ENCODE data around the gene ZNF554. TPM values are rescaled to one million over a fixed set of nuclear protein-coding genes. Genes with fewer than 3 reads are reported as not detected.

Gene ZNF554
- total RNA-seq, 1 donor from 2014 or later: 1.1 TPM

GRCh38 chr19:2823646-2824045 lies 4.0 kb downstream of the ZNF554 start:
- intact Hi-C loops (cut with DNase I): no loop called here
- no peak for DNase-seq (ENCODE audit: low spot score in 2 of 2)
- TF ChIP-seq CTCF (IDR thresholded peaks at IDR 0.05): no peak
- Histone ChIP-seq H3K9me3 (no peaks in the 10 kb centered on the region), H3K36me3 (peaks cover 5 to 23% of the 10 kb centered on the region in 2 donors), H3K4me1 (peaks cover 3 to 10% of the 10 kb centered on the region in 2 donors), H3K27ac (no peak overlapping the region), H3K27me3 (no peaks in the 10 kb centered on the region), H3K4me3 (no peak overlapping the region)

- peaks cover 0 to 5% of the 10 kb centered on the region in 2 donors for H3K9me3 ChIP-seq
- H3K4me1 ChIP-seq: peaks cover 3 to 9% of the 10 kb centered on the region in 2 donors
- no peak for TF ChIP-seq CTCF (IDR thresholded peaks at IDR 0.05)
- no peak overlapping the region for H3K4me3 ChIP-seq
- H3K27me3 ChIP-seq: no peaks in the 10 kb centered on the region
- DNase-seq (ENCODE audit: low spot score in 2 of 2): no peak
- H3K36me3 ChIP-seq: peaks cover 5 to 23% of the 10 kb centered on the region in 2 donors
- H3K27ac ChIP-seq: no peak overlapping the region
- intact Hi-C loops (cut with DNase I): no loop called here
Observed at GRCh38 chr19:2824129-2824528, 4.5 kb downstream of the ZNF554 start.

GRCh38 chr19:2827022-2827421 lies 7.4 kb downstream of the ZNF554 start:
- no peaks in the 10 kb centered on the region for H3K4me1 ChIP-seq
- TF ChIP-seq CTCF (IDR thresholded peaks at IDR 0.05): no peak
- H3K27ac ChIP-seq: no peak overlapping the region
- intact Hi-C loops (cut with DNase I): no loop called here
- peaks cover 9 to 42% of the 10 kb centered on the region in 2 donors for H3K36me3 ChIP-seq
- no peak for DNase-seq (ENCODE audit: low spot score in 2 of 2)
- H3K4me3 ChIP-seq: no peak overlapping the region
- peaks cover 4 to 20% of the 10 kb centered on the region in 2 donors for H3K9me3 ChIP-seq
- H3K27me3 ChIP-seq: no peaks in the 10 kb centered on the region

- no peaks in the 10 kb centered on the region for H3K27me3 ChIP-seq
- H3K36me3 ChIP-seq: peaks cover 18 to 48% of the 10 kb centered on the region in 2 donors
- peaks cover 12 to 29% of the 10 kb centered on the region in 2 donors for H3K9me3 ChIP-seq
- no peak overlapping the region for H3K4me3 ChIP-seq
- no peak for DNase-seq (ENCODE audit: low spot score in 2 of 2)
- H3K27ac ChIP-seq: no peak overlapping the region
- H3K4me1 ChIP-seq: no peaks in the 10 kb centered on the region
- no peak for TF ChIP-seq CTCF (IDR thresholded peaks at IDR 0.05)
- intact Hi-C loops (cut with DNase I): no loop called here
Observed at GRCh38 chr19:2827840-2828489, 8.3 kb downstream of the ZNF554 start.

GRCh38 chr19:2834294-2834871 lies 14.7 kb downstream of the ZNF554 start:
- TF ChIP-seq CTCF (IDR thresholded peaks at IDR 0.05): no peak
- H3K27me3 ChIP-seq: no peaks in the 10 kb centered on the region
- peaks cover 32 to 71% of the 10 kb centered on the region in 2 donors for H3K36me3 ChIP-seq
- H3K27ac ChIP-seq: no peak overlapping the region
- intact Hi-C loops (cut with DNase I): no loop called here
- no peaks in the 10 kb centered on the region for H3K4me1 ChIP-seq
- peaks cover 51 to 69% of the 10 kb centered on the region in 2 donors for H3K9me3 ChIP-seq
- DNase-seq (ENCODE audit: low spot score in 2 of 2): no peak
- no peak overlapping the region for H3K4me3 ChIP-seq
